Aorta (tissue), 5 donors: ENCODE measurements around the gene ULK1. TPM values are rescaled to one million over a fixed set of nuclear protein-coding genes. Genes with fewer than 3 reads are reported as not detected.
A peak's percentile ranks its signal among the peaks of the same experiment; 100 is the strongest.
"Not testable (repeated sequence)": the region's sequence is repeated elsewhere in the genome, so short reads cannot be mapped to it uniquely, and the experiment has no call there.

ENCODE experiments used
- ATAC-seq: fragments of 200-7000 bp; cut with Tn5 transposase; one replicate; pipeline ENCODE4 v1.9.1; 2022; ENCODE audit warnings: moderate library complexity; ENCODE audit not compliant: low FRiP score
- DNase-seq, 2 donors: peaks; one replicate each; pipeline ENCODE4 v3.0.0-alpha.2; 2020
- H3K27ac ChIP-seq, 2 donors: one replicate each; pipeline ENCODE4 v1.5.1; 2013; ENCODE audit warnings: low read length in 2 of 2, mild to moderate bottlenecking in 2 of 2, moderate library complexity in 2 of 2, control low read depth in 1 of 2, inconsistent platforms in 1 of 2, low read depth in 1 of 2
- H3K27me3 ChIP-seq, 2 donors: one replicate each; pipeline ENCODE4 v1.6.1; 2013; ENCODE audit warnings: control low read depth in 1 of 2, low read length in 1 of 2, mild to moderate bottlenecking in 1 of 2, moderate library complexity in 1 of 2; ENCODE audit not compliant: insufficient read depth in 2 of 2, control insufficient read depth in 1 of 2
- H3K36me3 ChIP-seq, 2 donors: one replicate each; pipeline ENCODE4 v1.6.1; 2013; ENCODE audit warnings: control low read depth in 1 of 2, low read length in 1 of 2, mild to moderate bottlenecking in 1 of 2; ENCODE audit not compliant: insufficient read depth in 2 of 2, control insufficient read depth in 1 of 2
- H3K4me1 ChIP-seq, 2 donors: one replicate each; pipeline ENCODE4 v1.6.1; 2013; ENCODE audit warnings: low read length in 2 of 2, control low read depth in 1 of 2, mild to moderate bottlenecking in 1 of 2, moderate library complexity in 1 of 2; ENCODE audit not compliant: insufficient read depth in 2 of 2, control insufficient read depth in 1 of 2
- H3K4me3 ChIP-seq, 2 donors: one replicate each; pipeline ENCODE4 v1.5.1; 2013; ENCODE audit warnings: low read length in 2 of 2, control low read depth in 1 of 2, mild to moderate bottlenecking in 1 of 2
- H3K9me3 ChIP-seq: one replicate; pipeline ENCODE4 v1.6.1; 2013; ENCODE audit warnings: mild to moderate bottlenecking, low read length; ENCODE audit not compliant: control insufficient read depth
- WGBS, 2 donors: extraction: QIAGEN DNeasy Blood & Tissue Kit; methylation state at CpG; one replicate each; pipeline ENCODE4 v1.1.7; 2013; 5-methylcytosine and 5-hydroxymethylcytosine counted together
- intact Hi-C, 2 donors: fragments of 100-400 bp; cut with DNase I; formaldehyde crosslinking; loops; one replicate each; pipeline versions ENCODE4 v1.14.2 to v1.15.0; 2022
- polyA plus RNA-seq, 2 donors: library from polyadenylated mRNA; stranded (reverse); fragments of 200-250 nt; gene quantifications; one replicate each; pipeline ENCODE4 v1.2.3, GENCODE V29; 2013
- total RNA-seq, 2 donors: library from RNA; stranded (reverse); fragmentation: NEBNext Ultra II Directional; extraction: Animal tissue kit (Norgen Biotek cat#: 25700); gene quantifications; one replicate each; pipeline ENCODE4 v1.2.1, GENCODE V29; 2021
- donor health status: healthy with polysubstance abuse.
- donor health status: Bipolar disorder and iron deficiency.
- donor health status: DM: no; HTN: no; CAD: no.
- donor health status: DM: no; HTN: no; CAD: no.
- donor health status: DM: yes; HTN: yes; CAD: no.

The ULK1 gene
- total and polyA plus RNA-seq, 4 donors = 6.6 to 56.5 (median 41.8) TPM

GRCh38 chr12:131950182-131950913 lies 55.9 kb downstream of the ULK1 start:
- Histone ChIP-seq H3K27me3 (no peaks in the 10 kb centered on the region), H3K27ac (peak overlapping the region; percentile 24 to 82), H3K9me3 (no peaks in the 10 kb centered on the region), H3K36me3 (no peaks in the 10 kb centered on the region), H3K4me3 (peak overlapping the region; percentile 84 to 90), H3K4me1 (no peaks in the 10 kb centered on the region)
- WGBS, 2 donors = 0 to 1% methylated on average over 51 to 79 of the region's 79 CpGs
- intact Hi-C loops = no loop called here
- peak; percentile 60 to 85 for DNase-seq
- peak; percentile 4 for ATAC-seq

DNA sequence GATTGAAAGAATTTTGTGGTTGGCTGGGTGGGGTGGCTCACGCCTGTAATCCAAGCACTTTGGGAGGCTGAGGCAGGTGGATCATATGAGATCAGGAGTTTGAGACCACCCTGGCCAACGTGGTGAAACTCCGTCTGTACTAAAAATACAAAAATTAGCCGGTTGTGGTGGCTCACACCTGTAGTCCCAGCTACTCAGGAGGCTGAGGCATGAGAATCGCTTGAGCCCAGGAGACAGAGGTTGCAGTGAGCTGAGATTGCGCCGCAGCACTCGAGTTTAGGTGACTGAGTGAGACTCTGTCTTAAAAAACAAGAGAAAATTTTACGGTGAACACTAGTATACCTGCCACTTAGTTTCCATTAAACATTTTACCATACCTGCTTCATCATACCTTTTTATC lies 59.4 kb downstream of the ULK1 start:
- intact Hi-C loops = not testable (repeated sequence)
- 95 to 96% methylated on average over 9 of the region's 9 CpGs for WGBS, 2 donors

DNA sequence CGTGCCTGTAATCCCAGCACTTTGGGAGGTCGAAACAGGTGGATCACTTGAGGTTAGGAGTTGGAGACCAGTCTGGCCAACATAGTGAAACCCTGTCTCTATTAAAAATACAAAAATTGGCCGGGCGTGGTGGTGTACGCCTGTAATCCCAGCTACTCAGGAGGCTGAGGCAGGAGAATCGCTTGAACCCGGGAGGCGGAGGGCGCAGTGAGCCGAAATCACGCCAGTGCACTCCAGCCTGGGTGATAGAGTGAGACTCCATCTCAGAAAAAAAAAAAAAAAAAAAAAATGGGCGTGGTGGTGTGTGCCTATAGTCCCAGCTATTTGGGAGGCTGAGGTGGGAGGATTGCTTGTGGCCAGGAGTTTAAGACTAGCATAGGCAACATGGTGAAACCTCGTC lies 60.0 kb downstream of the ULK1 start:
- H3K4me3 ChIP-seq, ATAC-seq, H3K9me3 ChIP-seq, H3K27ac ChIP-seq, H3K27me3 ChIP-seq, H3K4me1 ChIP-seq, intact Hi-C loops, H3K36me3 ChIP-seq: not testable (repeated sequence)
- WGBS, 2 donors = 93 to 95% methylated on average over 12 to 13 of the region's 13 CpGs
- DNase-seq = peak in 1 of 2 donors; percentile 4

More for the DNA sequence above, 59.4 kb downstream of the ULK1 start:
- not testable (repeated sequence) for H3K4me3 ChIP-seq, H3K36me3 ChIP-seq, H3K27ac ChIP-seq, H3K27me3 ChIP-seq, H3K9me3 ChIP-seq, ATAC-seq, H3K4me1 ChIP-seq
- DNase-seq = peak in 1 of 2 donors; percentile 33

- WGBS, 2 donors = 40 to 48% methylated on average over 4 of the region's 4 CpGs
- Histone ChIP-seq H3K9me3 (no peaks in the 10 kb centered on the region), H3K27ac (no peak overlapping the region), H3K4me3 (no peak overlapping the region), H3K27me3 (no peaks in the 10 kb centered on the region), H3K4me1 (no peaks in the 10 kb centered on the region), H3K36me3 (no peaks in the 10 kb centered on the region)
- intact Hi-C loops = no loop called here
- ATAC-seq (no peak), DNase-seq (no peak)
Observed at GRCh38 chr12:131959116-131959515, 64.7 kb downstream of the ULK1 start.

DNA sequence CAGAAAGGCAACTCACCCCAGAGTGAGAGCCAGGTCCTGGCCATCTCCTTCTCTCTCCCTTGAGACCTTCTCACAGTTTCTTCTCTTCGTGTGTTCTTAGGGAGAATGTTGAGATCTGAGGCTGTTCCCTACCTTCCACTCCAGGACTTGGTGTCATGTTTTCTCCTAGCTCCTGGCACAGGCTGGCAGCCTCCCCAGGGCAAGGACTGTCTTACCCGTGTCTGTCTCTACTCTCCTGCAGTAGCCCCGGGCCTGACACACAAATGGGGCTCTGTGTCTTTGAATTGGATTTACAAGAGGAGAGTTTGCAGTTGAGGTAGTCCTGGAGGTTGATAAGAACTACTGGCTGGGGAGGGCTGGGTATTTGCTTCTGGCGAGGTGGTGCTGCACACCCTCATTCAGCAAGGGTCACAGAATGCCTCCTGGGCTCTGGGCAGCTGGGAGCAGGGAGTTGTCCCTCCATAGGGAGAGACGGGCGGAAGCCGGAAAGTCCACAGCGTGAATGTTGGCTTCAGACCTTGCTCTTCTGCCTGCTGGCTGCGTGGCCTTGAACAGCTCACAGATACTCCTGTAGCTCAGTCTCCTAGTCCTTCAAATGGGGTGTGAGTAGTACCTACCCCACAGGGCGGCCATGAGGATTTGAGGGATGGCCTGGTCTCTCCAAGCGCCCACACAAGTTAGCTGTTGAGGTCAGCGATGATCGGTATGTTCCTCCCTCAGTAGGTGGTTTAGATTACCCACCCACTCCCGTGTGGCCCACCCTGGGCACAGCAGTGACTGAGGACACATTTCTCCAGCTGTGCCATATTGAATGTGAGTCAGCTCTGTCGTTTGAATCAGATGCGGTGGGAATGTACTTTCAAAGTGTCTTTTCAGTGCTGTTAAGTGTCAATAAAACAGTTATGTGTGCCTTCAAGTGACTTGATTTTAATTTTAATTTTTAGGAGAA lies 65.5 kb downstream of the ULK1 start:
- intact Hi-C loops = no loop called here
- Histone ChIP-seq H3K36me3 (no peaks in the 10 kb centered on the region), H3K4me1 (no peaks in the 10 kb centered on the region), H3K27ac (no peak overlapping the region), H3K9me3 (no peaks in the 10 kb centered on the region), H3K4me3 (no peak overlapping the region), H3K27me3 (no peaks in the 10 kb centered on the region)
- WGBS, 2 donors = 76 to 80% methylated on average over 16 of the region's 16 CpGs
- ATAC-seq (peak; percentile 11), DNase-seq (peak in 1 of 2 donors; percentile 68)

DNA sequence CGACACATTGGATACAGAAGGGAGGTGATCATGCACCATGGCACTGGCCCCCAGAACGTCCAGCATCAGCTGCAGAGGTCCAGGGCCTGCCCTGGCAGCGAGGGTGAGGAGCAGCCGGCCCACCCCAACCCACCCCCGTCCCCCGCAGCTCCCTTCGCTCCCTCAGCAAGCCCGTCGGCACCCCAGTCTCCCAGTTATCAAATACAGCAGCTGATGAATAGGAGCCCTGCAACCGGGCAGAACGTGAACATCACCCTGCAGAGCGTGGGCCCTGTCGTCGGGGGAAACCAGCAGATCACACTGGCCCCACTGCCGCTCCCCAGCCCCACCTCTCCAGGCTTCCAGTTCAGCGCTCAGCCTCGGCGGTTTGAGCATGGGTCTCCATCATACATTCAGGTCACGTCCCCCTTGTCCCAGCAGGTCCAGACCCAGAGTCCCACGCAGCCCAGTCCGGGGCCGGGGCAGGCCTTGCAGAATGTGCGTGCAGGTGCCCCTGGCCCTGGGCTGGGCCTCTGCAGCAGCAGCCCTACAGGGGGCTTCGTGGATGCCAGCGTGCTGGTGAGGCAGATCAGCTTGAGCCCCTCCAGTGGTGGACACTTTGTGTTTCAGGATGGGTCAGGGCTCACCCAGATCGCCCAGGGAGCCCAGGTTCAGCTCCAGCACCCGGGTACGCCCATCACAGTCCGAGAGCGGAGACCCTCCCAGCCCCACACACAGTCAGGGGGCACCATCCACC lies 66.3 kb downstream of the ULK1 start:
- H3K4me3 ChIP-seq, H3K4me1 ChIP-seq, H3K36me3 ChIP-seq, ATAC-seq, intact Hi-C loops, H3K27ac ChIP-seq, H3K9me3 ChIP-seq, H3K27me3 ChIP-seq: not testable (repeated sequence)
- WGBS, 2 donors = 89 to 90% methylated on average over 15 to 23 of the region's 30 CpGs
- peak in 1 of 2 donors; percentile 50 for DNase-seq

DNA sequence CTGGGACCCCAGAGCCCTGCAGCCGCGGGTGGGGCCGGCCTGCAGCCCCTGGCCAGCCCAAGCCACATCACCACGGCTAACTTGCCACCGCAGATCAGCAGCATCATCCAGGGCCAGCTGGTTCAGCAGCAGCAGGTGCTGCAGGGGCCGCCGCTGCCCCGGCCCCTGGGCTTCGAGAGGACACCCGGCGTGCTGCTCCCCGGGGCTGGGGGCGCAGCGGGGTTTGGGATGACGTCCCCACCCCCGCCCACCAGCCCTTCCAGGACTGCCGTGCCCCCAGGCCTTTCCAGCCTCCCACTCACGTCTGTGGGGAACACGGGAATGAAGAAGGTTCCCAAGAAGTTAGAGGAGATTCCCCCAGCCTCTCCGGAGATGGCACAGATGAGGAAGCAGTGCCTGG lies 66.9 kb downstream of the ULK1 start:
- peak in 1 of 2 donors; percentile 11 for DNase-seq
- ATAC-seq, H3K27ac ChIP-seq, H3K27me3 ChIP-seq, intact Hi-C loops, H3K9me3 ChIP-seq, H3K4me1 ChIP-seq, H3K4me3 ChIP-seq, H3K36me3 ChIP-seq: not testable (repeated sequence)
- 86 to 93% methylated on average over 1 to 13 of the region's 20 CpGs for WGBS, 2 donors

DNA sequence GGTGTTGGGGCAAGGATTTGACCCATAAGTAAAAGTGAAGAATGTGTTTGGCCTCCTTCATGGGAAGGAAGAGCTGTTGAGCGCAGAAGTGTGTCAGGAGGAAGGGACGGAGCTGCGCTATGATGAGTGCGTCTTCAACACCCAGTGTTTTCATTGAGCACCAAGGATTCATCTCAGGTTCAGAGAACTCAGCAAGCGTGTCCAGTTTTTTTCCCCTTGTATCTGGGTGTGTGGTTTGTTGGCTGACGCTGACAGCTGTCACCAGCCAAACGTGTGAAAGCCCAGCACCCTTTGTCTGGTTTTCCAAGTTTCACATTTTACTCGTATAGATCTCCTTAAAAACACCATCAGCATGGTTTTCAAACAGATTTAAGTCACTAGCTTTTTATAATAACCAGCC lies 67.6 kb downstream of the ULK1 start:
- H3K36me3 ChIP-seq = no peaks in the 10 kb centered on the region
- ATAC-seq = no peak
- peak in 1 of 2 donors; percentile 15 for DNase-seq
- no peaks in the 10 kb centered on the region for H3K9me3 ChIP-seq
- WGBS, 2 donors = 74 to 80% methylated on average over 8 of the region's 8 CpGs
- intact Hi-C loops = no loop called here
- H3K4me3 ChIP-seq = no peak overlapping the region
- no peak overlapping the region for H3K27ac ChIP-seq
- no peaks in the 10 kb centered on the region for H3K4me1 ChIP-seq
- no peaks in the 10 kb centered on the region for H3K27me3 ChIP-seq
